GM12878 (cell line): ENCODE data around the gene SELENBP1.

ENCODE experiments used
- BCL11A ChIP-seq: IDR thresholded peaks from 2 replicates; pipeline ENCODE4 v1.6.1; 2011; ENCODE audit warnings: low read depth, low read length
- EGR1 ChIP-seq, 2 experiments: IDR thresholded peaks; 1 replicate in 1 of 2; 2 replicates in 1 of 2; pipeline ENCODE4 v1.6.1; 2011 to 2012; ENCODE audit warnings: low read depth in 2 of 2, low read length in 2 of 2, borderline replicate concordance in 1 of 2, mild to moderate bottlenecking in 1 of 2, moderate library complexity in 1 of 2
- KDM1A ChIP-seq: fragments of 200-600 bp; sonication (generic); IDR thresholded peaks from 2 replicates; pipeline ENCODE4 v1.6.1; 2016; ENCODE audit warnings: borderline replicate concordance
- POLR2A ChIP-seq: IDR thresholded peaks from 2 replicates; pipeline ENCODE4 v1.6.1; 2011; ENCODE audit warnings: low read depth, mild to moderate bottlenecking, low read length
- ZNF622 ChIP-seq: fragments of 450-650 bp; IDR thresholded peaks from 2 replicates; pipeline ENCODE4 v1.6.1; 2017; ENCODE audit warnings: mild to moderate bottlenecking, inconsistent platforms
- TF ChIP-seq, protein P1 (sequence below): IDR thresholded peaks from 2 replicates; pipeline ENCODE4 v1.6.1; 2012; ENCODE audit warnings: mild to moderate bottlenecking, low read depth, low read length
- TF ChIP-seq, protein P2 (sequence below), 3 experiments: IDR thresholded peaks in 2 of 3; conservative IDR thresholded peaks in 1 of 3; 2 replicates each; pipeline ENCODE4 v1.5.1; 2011; ENCODE audit warnings: low read depth in 3 of 3, low read length in 3 of 3, mild to moderate bottlenecking in 3 of 3, control low read depth in 2 of 3, moderate library complexity in 2 of 3, inconsistent platforms in 1 of 3, mixed read lengths in 1 of 3; ENCODE audit not compliant: control insufficient read depth in 2 of 3, insufficient read depth in 1 of 3; ENCODE audit errors: extremely low read depth in 1 of 3

DNA sequence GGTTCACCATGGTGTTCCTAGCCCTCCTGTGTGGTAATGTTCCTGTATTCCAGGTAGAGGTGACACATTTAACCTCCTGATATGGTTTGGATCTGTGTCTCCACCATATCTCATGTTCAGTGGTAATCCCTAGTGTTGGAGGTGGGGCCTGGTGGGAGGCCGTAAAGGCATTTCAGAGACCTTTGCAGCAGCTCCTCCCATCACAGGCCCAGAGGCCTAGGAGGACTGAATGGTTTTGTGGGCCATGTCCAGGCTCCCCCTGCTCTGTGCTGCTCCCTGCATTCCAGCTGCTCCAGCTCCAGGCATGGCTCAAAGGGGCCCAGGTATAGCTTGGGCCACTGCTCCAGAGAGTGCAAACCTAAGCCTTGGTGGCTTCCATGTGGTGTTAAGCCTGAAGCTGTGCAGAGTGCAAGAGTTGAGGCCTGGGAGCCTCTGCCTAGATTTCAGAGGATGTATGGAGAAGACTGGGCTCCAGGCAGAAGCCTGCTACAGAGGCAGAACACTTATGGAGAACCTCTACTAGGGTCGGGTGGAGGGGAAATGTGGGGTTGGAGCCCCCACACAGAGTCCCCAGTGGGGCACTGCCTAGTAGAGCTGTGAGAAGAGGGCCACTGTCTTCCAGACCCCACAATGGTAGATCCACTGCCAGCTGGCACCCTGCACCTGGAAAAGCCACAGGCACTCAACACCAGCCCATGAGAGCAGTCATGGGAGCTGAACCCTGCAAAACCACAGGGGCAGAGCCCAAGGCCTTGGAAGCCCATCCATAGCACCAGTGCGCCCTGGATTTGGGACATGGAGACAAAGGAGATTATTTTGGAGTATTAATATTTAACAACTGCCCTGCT, 10.0 kb downstream of the SELENBP1 start:
- TF ChIP-seq KDM1A, result no peak
- no peak for TF ChIP-seq BCL11A
- TF ChIP-seq POLR2A, result no peak
- TF ChIP-seq, protein P1, sequence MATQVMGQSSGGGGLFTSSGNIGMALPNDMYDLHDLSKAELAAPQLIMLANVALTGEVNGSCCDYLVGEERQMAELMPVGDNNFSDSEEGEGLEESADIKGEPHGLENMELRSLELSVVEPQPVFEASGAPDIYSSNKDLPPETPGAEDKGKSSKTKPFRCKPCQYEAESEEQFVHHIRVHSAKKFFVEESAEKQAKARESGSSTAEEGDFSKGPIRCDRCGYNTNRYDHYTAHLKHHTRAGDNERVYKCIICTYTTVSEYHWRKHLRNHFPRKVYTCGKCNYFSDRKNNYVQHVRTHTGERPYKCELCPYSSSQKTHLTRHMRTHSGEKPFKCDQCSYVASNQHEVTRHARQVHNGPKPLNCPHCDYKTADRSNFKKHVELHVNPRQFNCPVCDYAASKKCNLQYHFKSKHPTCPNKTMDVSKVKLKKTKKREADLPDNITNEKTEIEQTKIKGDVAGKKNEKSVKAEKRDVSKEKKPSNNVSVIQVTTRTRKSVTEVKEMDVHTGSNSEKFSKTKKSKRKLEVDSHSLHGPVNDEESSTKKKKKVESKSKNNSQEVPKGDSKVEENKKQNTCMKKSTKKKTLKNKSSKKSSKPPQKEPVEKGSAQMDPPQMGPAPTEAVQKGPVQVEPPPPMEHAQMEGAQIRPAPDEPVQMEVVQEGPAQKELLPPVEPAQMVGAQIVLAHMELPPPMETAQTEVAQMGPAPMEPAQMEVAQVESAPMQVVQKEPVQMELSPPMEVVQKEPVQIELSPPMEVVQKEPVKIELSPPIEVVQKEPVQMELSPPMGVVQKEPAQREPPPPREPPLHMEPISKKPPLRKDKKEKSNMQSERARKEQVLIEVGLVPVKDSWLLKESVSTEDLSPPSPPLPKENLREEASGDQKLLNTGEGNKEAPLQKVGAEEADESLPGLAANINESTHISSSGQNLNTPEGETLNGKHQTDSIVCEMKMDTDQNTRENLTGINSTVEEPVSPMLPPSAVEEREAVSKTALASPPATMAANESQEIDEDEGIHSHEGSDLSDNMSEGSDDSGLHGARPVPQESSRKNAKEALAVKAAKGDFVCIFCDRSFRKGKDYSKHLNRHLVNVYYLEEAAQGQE, result no peak
- no peak for TF ChIP-seq ZNF622
- TF ChIP-seq EGR1 (IDR thresholded peaks at IDR 0.05; ENCODE audit: borderline replicate concordance in 1 of 2, low read depth in 2 of 2, low read length in 2 of 2), result no peak
- TF ChIP-seq, protein P2, sequence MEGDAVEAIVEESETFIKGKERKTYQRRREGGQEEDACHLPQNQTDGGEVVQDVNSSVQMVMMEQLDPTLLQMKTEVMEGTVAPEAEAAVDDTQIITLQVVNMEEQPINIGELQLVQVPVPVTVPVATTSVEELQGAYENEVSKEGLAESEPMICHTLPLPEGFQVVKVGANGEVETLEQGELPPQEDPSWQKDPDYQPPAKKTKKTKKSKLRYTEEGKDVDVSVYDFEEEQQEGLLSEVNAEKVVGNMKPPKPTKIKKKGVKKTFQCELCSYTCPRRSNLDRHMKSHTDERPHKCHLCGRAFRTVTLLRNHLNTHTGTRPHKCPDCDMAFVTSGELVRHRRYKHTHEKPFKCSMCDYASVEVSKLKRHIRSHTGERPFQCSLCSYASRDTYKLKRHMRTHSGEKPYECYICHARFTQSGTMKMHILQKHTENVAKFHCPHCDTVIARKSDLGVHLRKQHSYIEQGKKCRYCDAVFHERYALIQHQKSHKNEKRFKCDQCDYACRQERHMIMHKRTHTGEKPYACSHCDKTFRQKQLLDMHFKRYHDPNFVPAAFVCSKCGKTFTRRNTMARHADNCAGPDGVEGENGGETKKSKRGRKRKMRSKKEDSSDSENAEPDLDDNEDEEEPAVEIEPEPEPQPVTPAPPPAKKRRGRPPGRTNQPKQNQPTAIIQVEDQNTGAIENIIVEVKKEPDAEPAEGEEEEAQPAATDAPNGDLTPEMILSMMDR (IDR thresholded peaks at IDR 0.05 in 2 of 3, conservative IDR thresholded peaks at IDR 0.05 in 1 of 3; ENCODE audit: control insufficient read depth in 2 of 3, extremely low read depth in 1 of 3, insufficient read depth in 1 of 3, low read depth in 3 of 3, low read length in 3 of 3), result no peak
